DOHH2 (cell line): ENCODE data around the gene PAEP.
"Not testable (repeated sequence)": the region's sequence is repeated elsewhere in the genome, so short reads cannot be mapped to it uniquely, and the experiment has no call there.

ENCODE experiments used
- EZH2phosphoT487 ChIP-seq: fragments of 200-600 bp; sonication (generic); IDR thresholded peaks from 2 replicates; pipeline ENCODE4 v1.6.1; 2017; ENCODE audit warnings: borderline replicate concordance, mild to moderate bottlenecking, antibody characterized with exemption, low read length, moderate library complexity, mixed read lengths
- TF ChIP-seq, protein P1 (sequence below): fragments of 200-600 bp; sonication (generic); IDR thresholded peaks from one replicate; pipeline ENCODE4 v1.5.1; 2014; ENCODE audit warnings: antibody characterized with exemption, mild to moderate bottlenecking, low read depth, low read length; ENCODE audit not compliant: poor library complexity, severe bottlenecking

- TF ChIP-seq, protein P1, sequence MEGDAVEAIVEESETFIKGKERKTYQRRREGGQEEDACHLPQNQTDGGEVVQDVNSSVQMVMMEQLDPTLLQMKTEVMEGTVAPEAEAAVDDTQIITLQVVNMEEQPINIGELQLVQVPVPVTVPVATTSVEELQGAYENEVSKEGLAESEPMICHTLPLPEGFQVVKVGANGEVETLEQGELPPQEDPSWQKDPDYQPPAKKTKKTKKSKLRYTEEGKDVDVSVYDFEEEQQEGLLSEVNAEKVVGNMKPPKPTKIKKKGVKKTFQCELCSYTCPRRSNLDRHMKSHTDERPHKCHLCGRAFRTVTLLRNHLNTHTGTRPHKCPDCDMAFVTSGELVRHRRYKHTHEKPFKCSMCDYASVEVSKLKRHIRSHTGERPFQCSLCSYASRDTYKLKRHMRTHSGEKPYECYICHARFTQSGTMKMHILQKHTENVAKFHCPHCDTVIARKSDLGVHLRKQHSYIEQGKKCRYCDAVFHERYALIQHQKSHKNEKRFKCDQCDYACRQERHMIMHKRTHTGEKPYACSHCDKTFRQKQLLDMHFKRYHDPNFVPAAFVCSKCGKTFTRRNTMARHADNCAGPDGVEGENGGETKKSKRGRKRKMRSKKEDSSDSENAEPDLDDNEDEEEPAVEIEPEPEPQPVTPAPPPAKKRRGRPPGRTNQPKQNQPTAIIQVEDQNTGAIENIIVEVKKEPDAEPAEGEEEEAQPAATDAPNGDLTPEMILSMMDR = not testable (repeated sequence)
- not testable (repeated sequence) for TF ChIP-seq EZH2phosphoT487
Measured at GRCh38 chr9:135534192-135534711, 27.3 kb upstream of the PAEP start.
